Activated T-cell treated with anti-CD3 and anti-CD28 coated beads for 48 hours (primary cell): ENCODE results near the gene IRF8.
"Not testable (repeated sequence)": the region's sequence is repeated elsewhere in the genome, so short reads cannot be mapped to it uniquely, and the experiment has no call there.

Experiments
- DNase-seq: peaks from one replicate; pipeline ENCODE4 v3.0.0-alpha.2; 2020; ENCODE audit warnings: low read depth

The IRF8 gene

DNA sequence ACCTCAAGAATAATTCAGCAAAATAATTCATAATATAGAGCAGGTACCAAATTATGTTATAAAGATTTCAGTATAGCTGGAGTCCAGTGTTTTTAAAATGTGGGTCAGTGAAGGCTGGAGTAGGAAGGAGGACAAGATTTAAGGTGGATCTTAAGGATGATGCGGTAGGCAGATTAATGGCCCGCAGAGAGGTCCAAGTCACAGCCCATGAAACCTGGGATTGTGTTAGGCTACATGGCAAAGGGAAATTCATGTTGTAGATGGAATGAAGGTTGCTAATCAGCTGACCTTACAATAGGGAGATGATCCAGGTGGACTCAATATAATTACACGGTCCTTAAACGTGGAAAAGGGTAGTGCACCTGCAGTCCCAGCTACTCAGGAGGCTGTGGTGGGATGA lies 6.2 kb upstream of the IRF8 start:
- no peak for DNase-seq

DNA sequence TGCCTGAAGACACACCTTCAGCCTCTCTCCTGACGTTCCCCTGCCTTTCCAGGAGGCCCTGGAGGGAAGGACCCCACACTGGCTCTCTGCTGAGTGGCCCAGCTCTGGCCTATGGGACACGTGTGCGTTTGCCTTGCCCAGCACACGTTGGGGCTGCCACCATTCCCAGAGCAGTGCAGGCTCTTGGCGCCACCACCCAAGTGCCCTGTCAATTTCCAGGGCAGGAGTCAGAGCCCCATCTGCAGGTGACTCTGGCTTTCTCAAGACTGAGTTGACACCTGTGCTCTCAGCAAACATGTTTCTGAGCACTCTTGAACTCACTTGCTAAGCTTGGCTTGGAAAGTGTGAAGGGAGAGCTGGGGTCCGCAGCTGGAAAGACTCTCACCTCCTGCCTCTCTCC lies 4.7 kb upstream of the IRF8 start:
- DNase-seq, result peak; percentile 23

DNA sequence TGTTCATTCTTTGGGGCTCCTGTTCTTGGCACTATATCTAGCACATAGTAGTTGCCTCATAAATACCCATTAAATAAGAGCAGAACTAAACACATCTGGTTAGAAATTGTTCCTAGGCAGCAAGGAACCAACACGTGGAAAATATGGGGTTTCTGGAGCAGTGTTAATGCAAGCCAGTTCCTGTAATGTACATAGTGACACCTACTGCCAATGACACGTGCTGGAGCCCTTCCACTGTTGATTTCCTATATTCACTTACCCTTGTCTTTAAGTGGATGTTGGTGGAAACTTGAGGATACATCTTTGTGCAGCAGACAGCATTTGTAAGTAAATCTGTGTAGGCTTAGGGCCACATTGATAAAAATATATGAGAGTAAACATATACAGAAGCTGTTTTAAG lies 1.6 kb upstream of the IRF8 start:
- no peak for DNase-seq

DNA sequence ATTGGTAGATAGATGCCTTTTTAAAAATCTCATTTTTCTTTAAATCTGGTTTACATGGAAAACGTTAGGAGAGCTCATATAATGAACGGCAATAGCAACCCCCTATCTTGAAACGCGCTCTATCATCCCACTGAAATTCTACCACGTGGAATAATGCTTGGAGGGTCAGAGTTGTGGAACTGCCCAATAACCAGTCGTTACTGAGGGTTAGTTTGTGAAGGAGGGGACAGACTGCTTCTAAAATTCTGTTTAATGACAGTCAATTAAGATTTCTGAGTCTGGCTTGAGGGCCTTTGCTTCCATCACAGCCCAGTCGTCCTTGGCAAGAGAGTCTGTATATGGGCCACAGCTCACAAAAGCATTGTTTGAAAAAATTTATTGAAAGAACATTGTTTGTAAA lies 482 bp downstream of the IRF8 start:
- no peak for DNase-seq

DNA sequence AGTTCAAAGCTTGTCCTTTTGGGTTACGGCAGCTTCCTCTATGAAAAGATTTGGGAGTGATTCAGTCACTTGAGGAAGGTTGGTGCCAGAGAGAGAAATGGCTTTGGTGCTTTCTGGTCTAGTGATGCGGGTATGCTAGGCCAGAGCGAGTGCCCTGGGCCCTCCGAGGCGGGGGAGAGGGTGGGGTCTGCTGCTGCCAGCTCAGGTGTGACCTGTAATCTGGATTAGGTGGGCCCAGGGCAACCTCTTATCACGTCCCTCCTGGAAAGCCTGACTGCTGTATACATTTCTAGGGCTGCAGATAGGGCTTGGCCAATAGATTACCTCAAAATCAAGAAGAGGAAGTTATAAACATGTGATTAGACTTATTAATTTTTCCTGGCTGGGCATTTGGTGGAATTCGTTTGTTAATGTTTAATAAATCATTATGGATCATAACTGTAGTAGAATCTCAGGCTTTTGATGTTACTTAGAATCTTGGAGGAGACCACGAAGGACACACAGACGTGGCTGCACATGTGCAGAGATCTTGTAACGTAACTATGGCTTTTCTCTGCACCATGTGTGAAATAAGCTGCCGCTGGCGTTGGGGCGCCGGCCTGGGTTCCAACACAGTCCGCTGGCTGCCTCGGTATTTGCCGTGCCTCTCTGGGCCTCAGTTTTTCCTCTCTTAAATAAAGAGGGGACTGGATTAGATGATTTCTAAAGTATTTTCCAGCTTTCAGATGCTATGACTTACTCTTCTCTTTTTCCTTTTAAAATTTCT lies 1.2 kb downstream of the IRF8 start:
- no peak for DNase-seq

DNA sequence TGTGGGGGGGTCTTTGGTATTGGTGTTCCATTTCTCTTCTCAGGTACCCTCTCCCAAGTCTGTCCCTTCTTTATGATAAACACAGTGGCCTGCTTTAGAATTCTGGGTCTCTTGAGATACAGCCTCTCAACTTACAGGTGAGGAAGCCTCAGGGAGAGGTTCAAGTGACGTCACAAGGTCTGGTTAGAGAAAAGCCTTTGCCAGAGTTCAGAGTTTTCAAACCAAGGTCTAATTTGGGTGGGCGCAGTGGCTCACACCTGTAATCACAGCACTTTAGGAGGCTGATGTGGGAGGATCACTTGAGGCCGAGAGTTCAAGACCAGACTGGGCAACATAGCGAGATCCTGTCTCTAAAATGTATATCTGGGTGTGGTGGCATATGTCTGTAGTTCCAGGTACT lies 2.1 kb downstream of the IRF8 start:
- no peak for DNase-seq

DNA sequence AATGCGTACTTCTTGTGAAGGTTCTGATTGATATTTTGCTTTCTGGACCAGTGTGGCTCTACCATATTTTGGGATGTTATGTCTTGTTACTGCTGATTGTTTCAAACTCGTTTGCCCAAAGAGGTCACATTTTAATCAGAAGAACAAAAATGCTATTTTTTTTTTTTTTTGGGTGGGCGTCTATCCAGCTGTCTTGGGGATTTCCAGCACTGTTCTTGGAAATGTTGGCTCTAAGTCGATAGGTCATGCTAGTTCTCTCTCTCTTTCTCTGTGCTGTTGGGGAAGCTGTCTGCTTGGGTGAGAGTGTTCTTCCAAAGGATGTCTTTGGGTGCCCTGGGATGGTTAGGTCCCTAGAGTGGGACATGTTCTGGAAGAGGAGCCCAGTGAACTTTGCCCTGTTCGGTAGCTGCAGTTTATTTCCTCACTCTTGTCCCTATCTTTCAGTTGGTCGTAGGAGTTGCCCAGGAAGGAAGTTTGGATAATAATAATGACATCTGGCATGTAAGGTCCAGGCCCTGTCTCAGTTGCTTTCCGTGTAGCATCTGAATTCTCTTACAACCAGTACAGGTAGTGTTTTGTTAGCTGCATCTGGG lies 2.9 kb downstream of the IRF8 start:
- no peak for DNase-seq

DNA sequence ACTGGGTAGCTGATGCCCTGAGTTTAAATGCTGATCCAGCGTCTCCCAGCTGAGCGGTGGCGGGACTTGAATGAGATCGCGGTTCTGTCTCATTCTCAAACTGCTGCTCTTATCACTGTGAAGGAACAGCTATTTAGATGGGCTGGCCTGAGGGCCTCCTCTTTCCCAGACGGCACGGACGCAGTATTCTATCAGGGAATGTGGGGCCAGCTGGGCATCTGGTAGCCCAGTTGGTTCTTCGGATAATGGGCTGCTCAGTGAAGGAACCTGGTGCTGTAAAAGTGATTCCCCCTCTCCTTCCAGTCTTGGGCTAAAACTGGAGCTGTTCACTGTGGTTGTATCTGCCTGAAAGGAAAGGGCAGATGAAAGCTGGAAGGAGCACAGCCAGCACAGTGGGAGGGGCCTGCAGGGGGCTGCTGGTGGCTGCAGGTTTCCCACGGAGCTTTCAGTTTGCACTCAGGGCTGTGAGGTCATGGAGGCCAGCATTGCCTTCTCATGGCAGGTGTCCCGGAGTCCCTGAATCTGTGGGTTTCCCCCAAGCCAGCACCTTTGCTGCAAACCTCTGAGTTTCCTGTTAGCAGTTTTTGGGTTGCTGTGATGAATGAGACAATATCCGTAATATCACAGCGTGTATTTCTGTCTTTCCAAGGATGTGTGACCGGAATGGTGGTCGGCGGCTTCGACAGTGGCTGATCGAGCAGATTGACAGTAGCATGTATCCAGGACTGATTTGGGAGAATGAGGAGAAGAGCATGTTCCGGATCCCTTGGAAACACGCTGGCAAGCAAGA lies 3.6 kb downstream of the IRF8 start:
- peak; percentile 38 for DNase-seq

DNA sequence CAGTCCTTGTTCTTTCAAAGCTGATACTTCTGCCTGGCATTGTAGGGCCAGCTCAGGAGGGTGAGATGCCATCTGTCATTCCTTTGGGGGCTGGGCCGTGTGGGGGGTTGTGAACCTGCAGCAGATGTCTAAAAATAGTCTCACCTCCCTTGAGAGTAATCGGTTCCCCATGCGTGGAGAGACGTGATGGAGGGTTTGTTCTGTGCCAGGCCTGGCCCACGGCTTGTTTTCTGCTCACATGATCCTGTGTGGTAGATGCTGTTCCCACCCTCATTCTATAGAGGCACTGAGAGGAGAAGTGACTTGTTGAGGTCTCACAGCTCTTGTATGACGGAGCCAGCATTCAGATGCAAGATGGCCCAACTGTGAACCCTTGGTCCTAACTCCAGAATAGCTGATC lies 4.6 kb downstream of the IRF8 start:
- DNase-seq, result no peak

DNA sequence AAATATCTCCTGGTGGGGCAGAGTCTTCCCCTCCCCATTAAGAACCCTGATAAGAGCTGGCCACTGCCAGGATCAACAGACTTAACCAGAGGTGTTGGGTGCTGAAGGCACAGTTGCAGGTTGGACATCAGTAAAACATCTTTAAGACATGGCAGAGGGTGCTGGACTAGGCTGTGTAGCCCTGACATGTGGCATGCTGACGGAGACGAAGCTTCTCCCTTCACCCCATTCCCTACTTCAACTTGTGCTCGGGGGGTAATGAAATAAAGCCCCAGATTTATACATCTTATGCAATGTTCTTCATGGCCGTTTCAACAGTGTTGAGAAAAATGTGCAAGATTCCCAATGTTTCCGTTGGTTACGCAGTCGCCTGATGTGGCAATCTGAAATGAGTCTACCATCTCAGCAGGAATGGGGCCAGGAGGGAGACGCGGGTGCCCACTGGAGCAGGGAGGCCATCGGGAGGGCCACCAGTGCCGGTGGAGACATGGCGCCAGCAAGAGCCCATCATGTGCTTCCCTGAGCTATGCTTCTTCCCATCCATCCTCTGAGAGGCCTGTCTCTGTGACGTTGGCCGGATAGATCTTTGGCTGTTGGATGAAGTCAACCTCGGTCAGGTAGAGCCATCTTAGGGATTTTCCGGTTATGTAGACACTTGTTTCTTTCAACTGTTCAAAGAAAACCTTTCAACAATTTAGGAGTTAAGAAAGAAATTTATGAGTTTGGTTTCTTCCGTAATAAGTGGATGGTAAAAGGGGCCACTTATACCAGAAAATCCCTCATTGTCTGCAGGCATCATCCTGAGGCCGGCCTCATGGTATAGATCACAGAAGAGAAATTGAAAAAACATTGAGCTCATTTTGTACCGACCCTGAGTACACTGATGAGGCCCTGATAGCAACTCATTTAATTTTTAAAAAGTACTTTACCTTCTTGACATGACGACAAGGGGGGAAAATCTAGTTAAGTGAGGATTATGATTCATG lies 6.4 kb downstream of the IRF8 start:
- no peak for DNase-seq

DNA sequence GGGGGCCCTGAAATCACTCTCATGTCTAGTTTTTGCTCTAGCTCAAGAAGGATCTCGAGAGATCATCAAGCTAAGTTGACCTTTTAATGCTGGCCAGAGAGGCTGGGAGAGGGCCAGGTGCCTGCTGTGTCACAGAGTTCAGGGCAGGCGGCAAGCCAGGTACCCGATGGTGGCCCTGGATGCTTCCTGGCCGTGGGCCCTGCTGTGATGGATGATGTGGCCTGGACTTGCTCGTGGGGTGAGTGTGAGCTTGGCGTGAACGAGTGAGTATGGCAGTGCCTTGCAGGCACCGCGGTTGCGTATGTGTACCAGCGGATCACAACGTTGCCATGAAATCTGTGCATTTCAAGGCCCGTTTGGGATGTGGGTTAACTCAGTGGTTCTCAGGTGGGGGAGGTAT lies 7.4 kb downstream of the IRF8 start:
- DNase-seq, result no peak

DNA sequence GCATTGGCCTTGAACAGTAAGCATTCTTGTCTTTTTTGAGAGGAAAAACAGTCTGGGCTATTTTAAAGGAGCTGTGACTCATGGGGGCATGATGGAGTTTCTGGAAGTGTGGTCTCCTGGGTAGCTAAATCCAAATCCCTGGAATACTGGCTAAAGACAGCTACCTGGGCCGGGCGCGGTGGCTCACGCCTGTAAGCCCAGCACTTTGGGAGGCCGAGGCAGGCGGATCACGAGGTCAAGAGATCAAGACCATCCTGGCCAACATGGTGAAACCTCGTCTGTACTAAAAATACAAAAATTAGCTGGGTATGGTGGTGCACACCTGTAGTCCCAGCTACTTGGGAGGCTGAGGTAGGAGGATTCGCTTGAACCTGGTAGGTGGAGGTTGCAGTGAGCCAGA lies 8.3 kb downstream of the IRF8 start:
- not testable (repeated sequence) for DNase-seq

DNA sequence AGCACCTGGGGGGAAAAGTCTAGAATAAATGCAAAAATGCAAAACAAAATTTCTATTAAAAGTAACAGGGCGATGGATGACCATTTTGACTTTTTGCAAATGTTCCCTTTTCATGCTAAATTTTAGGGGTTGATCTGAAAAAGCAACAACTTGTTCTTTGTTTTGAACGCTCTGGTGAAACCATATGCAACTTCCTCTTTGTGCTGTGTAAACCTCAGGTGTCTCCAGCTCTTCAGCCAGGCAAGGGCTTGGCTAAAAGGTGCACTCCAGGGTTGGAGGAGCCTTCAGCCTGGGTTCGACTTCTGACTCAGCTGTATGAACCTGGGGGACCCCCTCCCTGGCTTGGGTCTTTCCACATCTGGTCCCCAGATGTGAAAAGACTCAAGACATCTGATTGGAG lies 9.5 kb downstream of the IRF8 start:
- DNase-seq, result no peak

DNA sequence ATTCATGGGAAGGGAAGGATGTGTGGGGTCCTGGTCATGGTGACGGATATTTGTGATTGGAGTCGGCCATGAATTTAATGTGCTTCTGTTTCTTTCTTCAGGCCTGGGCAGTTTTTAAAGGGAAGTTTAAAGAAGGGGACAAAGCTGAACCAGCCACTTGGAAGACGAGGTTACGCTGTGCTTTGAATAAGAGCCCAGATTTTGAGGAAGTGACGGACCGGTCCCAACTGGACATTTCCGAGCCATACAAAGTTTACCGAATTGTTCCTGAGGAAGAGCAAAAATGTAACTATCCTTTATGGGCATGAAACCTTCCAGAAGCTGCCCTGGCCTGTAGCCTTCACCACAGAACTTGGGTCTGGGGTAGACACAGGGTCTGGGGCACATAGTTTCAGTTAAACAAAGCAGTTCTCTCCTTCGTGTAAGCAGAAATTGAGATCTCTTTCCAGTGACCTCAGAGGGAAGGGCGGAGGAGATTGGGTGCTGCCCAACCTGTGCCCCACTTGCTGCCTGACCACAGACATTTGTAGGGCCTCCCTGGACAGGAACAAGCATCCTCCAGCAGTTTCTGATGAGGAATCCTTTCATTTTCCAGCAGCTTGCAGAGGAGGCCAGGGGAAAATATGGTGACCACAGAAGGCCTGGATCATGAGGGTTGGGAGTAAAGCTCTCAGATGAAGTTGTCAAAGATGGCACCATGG lies 10.1 kb downstream of the IRF8 start:
- DNase-seq, result no peak

DNA sequence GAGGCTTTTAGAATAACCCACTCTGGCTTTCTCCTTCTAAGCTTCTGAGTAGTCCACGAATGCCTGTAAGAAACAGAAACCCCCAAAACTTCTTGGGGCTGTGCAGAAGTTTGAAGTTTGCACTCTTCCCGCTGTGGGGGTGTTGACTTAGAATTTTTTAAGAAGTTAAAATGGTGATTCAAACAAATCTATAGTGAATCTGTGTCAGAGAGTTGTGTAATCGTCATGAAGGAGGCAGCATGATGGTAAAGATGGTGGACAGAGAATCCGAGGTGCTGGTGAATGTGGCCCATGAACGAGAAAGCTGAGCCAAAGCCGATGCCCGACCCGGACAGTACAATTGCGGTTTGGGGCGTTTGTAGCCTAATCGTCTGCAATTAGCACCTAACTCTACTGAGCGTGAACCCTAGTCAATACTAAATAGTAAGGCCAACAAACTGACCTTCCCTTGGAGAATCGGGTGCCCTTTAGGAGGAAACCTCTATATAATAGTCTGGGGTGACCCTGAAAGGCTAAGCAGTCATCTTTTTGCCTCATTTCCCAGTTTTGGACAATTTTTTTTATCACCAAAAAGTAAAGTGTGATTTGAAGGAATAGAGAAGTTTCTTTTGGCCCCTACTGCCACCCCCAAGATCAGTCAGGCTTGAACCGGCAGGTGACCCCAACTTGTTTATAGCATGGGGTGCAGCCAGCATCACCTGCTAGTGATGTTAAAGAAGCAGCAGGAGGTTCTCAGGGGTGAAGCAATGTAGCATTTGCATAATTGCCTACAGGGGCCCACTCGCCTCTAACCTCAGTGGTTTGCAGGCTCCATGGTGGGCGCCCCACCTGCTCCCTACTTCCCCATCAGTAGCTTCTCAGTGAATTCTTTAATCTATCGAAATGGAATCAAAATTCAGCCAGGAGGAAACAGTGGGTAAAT lies 11.2 kb downstream of the IRF8 start:
- DNase-seq, result no peak

DNA sequence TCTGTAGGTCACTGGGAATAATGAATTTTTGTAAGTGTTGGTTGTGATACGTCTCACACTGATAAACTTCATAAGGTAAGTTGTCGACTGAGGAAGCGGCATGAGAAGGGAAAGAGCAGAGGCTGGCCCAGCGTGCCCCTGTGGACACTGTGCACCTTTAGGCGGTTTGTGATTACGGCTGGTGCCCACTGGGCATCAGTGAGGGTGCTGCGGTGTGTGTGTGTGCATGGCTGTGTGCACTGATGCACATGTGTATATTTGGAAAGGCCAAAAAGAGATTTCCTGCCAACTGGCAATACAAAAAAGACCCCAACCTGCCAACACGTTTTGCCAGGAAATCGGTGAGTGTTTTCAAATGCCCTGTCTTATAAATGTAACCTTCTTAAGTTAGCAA lies 11.9 kb downstream of the IRF8 start:
- DNase-seq, result no peak

DNA sequence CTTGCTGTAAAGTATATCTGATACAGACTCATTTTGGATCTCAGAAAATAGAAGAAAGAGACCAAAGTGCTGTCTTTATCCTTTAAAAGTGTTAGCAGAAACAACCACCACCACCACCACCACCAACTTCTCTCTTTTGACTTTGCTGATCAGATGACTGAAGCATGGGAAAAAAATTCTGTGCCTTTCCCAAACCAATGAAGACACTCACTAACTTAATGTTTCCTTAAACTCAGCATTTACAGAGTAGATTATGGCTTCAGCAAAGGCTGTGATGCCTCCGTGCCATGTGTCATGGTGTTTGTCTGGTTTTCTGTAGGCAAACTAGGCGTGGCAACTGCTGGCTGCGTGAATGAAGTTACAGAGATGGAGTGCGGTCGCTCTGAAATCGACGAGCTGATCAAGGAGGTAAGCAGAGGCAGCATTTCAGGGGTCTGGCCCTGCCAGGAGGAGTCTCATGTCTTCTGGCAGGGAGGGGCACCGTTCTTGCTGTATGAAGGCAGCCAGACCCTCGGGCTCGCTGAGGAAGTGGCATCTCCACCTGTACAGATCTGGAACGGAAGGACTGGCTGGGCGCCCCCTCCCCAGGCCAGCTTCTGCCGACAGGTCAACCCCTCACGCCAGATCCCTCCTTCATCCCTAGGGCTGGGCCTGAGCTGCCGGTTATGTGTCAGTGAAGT lies 12.4 kb downstream of the IRF8 start:
- DNase-seq, result no peak

DNA sequence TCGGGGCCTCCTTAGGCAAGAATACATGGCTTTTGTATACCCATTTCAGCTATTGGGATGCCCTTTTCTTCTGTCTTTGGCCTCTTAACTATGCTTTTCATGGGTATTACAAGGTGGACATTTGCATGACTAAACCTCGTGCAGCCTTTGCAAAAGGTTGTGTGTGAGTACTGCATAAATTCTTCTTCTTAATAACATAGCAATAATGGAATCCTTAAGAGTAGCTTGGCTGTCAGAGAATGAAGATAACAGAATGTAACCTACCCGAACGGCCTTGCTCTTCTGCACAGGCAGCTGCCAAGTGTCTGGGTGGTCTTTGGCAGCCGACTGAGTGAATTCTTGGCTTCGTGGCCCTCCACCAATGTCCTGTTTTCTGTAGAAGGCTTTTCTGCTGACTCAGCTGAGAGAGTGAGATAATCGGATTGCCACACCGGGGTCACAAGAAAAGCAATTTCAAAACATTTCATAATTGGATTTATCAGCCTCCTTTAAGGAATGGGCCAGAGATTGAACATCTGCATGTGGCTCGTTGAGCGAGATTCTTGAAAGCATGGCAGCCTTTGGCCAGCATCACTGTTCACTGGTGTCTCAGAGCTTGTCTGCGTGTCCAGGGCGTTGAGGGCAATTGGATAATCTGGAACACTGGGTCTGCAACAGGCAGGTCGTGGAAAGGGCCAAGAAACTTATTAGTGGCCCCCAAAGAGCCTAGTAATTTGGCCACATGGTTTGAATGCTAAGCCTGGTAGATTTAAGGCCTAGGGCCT lies 13.4 kb downstream of the IRF8 start:
- no peak for DNase-seq

DNA sequence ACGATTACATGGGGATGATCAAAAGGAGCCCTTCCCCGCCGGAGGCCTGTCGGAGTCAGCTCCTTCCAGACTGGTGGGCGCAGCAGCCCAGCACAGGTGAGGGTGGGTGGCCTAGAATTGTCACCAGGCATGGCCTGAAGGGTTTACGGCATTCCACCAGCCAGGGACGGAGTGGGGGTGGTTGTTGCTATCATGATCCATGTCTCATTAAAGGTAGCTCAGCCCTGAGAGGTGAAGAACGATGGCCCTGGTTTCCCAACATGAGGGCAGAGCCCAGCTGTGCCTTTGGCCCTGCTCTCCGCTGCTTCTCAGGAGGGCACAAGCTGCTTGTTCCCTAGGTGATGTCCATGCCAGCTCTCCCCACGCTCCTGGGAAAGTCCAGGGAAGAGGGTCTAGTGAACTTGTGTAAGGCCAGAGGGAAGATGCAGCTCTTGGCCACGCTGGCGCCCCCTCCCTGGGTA lies 14.2 kb downstream of the IRF8 start:
- DNase-seq, result no peak
